Measurements from ENCODE around the gene HS1BP3. TPM values are rescaled to one million over a fixed set of nuclear protein-coding genes. Genes with fewer than 3 reads are reported as not detected.
A peak's percentile ranks its signal among the peaks of the same experiment; 100 is the strongest.

The HS1BP3 gene
- total RNA-seq, 4 donors from 2014 or later, result 33.1 to 63.0 (median 41.0) TPM

DNA sequence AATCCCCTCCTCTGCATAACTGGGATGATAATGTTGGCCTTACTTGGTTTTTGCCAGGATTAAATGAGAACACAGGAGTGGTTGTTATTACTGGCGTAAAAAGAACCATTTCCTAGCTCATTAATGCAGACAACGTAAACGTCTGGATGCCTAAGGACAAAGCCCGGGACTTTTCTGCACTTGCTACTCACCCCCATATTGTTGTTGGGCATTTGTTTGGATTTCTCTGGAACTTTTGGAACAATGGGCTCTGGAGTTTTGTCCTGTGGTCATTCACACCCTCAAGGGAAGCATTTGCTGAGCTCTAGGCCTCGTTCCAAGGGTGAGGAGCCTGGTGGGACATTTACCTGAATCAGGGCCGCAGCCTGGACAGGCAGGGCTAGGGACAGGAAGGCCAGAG is 76.0 kb downstream of the HS1BP3 start:
- H3K36me3 ChIP-seq, result no peaks in the 10 kb centered on the region
- H3K4me3 ChIP-seq, result no peak overlapping the region
- peaks cover 0 to 29% (median 10%) of the 10 kb centered on the region in 4 donors for H3K4me1 ChIP-seq
- no peak for TF ChIP-seq POLR2A (IDR thresholded peaks at IDR 0.05)
- TF ChIP-seq, protein P1, sequence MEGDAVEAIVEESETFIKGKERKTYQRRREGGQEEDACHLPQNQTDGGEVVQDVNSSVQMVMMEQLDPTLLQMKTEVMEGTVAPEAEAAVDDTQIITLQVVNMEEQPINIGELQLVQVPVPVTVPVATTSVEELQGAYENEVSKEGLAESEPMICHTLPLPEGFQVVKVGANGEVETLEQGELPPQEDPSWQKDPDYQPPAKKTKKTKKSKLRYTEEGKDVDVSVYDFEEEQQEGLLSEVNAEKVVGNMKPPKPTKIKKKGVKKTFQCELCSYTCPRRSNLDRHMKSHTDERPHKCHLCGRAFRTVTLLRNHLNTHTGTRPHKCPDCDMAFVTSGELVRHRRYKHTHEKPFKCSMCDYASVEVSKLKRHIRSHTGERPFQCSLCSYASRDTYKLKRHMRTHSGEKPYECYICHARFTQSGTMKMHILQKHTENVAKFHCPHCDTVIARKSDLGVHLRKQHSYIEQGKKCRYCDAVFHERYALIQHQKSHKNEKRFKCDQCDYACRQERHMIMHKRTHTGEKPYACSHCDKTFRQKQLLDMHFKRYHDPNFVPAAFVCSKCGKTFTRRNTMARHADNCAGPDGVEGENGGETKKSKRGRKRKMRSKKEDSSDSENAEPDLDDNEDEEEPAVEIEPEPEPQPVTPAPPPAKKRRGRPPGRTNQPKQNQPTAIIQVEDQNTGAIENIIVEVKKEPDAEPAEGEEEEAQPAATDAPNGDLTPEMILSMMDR (IDR thresholded peaks at IDR 0.05), result no peak
- no peaks in the 10 kb centered on the region for H3K27me3 ChIP-seq
- DNase-seq, result no peak
- peak overlapping the region in 1 of 4 donors; percentile 36 for H3K27ac ChIP-seq
- no peaks in the 10 kb centered on the region for H3K9me3 ChIP-seq

DNA sequence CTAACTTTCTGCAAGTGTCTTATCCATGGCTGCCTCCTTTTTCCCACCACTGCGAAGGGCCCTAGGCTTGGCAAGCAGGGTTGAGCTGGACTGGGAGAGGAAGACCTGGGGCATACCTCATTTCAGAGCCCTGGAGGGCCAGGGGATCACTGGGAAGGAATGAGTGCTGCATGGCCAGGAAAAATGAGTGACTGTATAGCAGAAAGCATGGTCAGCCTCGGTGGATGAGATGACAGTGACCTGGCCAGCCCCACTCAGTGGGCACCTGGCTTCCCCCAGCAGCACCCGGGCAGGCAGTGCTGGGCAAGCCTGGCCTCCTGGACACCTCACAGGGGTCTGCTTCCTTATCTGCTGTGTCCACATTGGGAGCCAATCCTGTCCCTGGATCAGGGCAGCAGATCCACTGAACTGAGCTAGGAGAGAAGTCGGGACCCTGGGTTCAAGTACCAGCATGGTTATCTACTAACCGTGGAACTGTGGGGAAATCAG is 76.4 kb downstream of the HS1BP3 start:
- Histone ChIP-seq H3K27ac (peak overlapping the region in 2 of 4 donors; percentile 36 to 71), H3K27me3 (no peaks in the 10 kb centered on the region), H3K9me3 (no peaks in the 10 kb centered on the region), H3K4me1 (peaks cover 0 to 29% (median 10%) of the 10 kb centered on the region in 4 donors), H3K36me3 (no peaks in the 10 kb centered on the region), H3K4me3 (no peak overlapping the region)
- TF ChIP-seq POLR2A (IDR thresholded peaks at IDR 0.05), result no peak
- TF ChIP-seq, protein P1 (IDR thresholded peaks at IDR 0.05), result no peak
- DNase-seq, result no peak

DNA sequence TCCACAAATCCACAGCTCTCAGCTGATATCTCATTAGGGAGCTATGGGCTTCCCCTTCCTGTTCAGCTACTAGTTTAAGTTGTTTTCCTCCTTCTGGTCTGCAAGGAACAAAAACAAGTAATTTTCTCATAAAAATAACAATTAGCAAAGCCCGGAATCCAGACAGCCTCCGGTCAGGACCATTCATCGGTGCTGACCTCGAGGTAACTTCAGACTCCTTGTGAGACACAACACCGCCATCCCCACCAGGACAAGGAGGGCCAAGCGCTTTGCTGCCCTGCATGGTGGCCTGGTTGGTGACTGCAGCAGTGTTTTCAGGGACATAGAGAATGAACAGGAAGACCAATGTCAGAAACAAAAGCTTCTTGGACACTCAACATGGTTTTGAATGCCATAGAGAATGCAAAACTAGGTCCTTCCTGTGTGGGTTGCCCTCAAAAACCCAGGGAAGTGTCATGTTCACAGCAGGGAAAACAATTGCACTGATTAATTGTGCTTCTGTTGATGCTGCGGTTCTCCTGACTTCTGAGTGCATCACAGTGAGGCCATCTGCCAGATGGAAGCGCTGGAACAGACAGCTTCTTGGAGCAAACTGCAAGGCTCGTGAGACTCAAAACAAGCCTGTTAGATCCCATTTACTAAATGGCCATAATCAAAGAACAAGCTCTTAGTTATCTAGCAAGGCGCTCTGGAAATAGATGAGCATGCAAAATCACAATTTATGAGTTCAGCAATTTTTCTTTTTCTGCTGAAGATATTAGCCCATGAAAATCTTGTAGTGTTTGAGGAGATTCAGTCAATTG is 77.1 kb downstream of the HS1BP3 start:
- DNase-seq, result peak in 1 of 3 donors; percentile 59
- TF ChIP-seq, protein P1 (IDR thresholded peaks at IDR 0.05), result no peak
- no peak for TF ChIP-seq POLR2A (IDR thresholded peaks at IDR 0.05)
- H3K27ac ChIP-seq, result peak overlapping the region in 3 of 4 donors; percentile 32 to 71 (median 62)
- no peaks in the 10 kb centered on the region for H3K36me3 ChIP-seq
- peaks cover 0 to 25% (median 8%) of the 10 kb centered on the region in 4 donors for H3K4me1 ChIP-seq
- H3K9me3 ChIP-seq, result no peaks in the 10 kb centered on the region
- no peak overlapping the region for H3K4me3 ChIP-seq
- no peaks in the 10 kb centered on the region for H3K27me3 ChIP-seq

DNA sequence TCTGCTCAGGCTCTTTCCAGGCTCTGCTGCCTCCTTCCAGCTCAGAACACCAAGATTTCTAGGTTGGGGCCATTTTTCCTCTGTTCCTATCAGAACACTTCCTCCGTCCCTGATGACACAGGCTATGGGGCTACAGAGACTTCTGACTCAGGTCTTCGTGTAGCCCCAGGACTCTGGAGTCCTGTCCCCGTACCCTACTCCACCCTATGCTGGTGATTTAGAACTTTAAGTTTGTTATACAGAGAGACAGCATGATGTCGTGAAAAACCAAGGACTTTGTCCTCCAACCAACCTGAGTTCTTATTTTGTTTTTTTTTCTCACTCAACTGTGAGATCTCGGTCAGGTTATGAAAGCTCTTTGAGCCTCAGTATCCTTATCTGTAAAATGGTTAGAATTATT is 78.7 kb downstream of the HS1BP3 start:
- Histone ChIP-seq H3K4me1 (peaks cover 0 to 18% (median 2%) of the 10 kb centered on the region in 4 donors), H3K27me3 (no peaks in the 10 kb centered on the region), H3K27ac (peak overlapping the region in 1 of 4 donors; percentile 1), H3K9me3 (no peaks in the 10 kb centered on the region), H3K4me3 (no peak overlapping the region), H3K36me3 (no peaks in the 10 kb centered on the region)
- TF ChIP-seq POLR2A (IDR thresholded peaks at IDR 0.05), result no peak
- TF ChIP-seq, protein P1 (IDR thresholded peaks at IDR 0.05), result no peak
- no peak for DNase-seq

DNA sequence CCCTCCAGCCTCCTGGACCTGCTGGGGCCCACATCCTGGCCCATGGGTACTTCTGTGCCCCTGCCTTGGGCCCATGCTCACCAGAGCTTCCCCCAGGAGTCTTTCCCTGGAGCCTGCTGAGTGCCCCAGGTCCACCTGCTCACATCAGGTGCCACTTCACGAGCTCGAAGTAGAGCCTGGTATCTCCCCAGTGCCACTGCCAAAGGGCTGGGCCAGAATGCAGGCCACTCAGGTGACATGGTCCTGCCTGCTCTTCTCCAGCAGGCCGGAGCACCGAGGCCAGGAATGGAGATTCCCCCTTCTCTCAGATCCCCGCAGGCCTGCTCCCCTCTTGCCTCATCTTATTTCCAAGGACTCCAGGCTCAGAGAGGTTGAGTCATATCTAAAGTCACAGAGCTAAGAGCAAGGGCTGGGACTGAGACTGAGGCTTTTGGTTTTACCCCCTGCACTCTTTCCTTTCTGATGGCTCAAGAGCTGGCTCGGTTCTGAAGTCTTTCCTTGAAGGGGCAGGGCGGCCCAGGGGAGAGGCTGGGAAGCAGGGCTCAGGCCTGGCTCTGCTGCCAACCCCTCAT is 79.2 kb downstream of the HS1BP3 start:
- Histone ChIP-seq H3K27ac (peak overlapping the region in 2 of 4 donors; percentile 1 to 30), H3K36me3 (no peaks in the 10 kb centered on the region), H3K27me3 (no peaks in the 10 kb centered on the region), H3K4me1 (peaks cover 0 to 13% (median 0%) of the 10 kb centered on the region in 4 donors), H3K9me3 (no peaks in the 10 kb centered on the region), H3K4me3 (no peak overlapping the region)
- no peak for DNase-seq
- TF ChIP-seq, protein P1 (IDR thresholded peaks at IDR 0.05), result no peak
- TF ChIP-seq POLR2A (IDR thresholded peaks at IDR 0.05), result no peak
